Hepatocyte (in vitro differentiated cells): ENCODE data around the gene MTMR12. TPM values are rescaled to one million over a fixed set of nuclear protein-coding genes. Genes with fewer than 3 reads are reported as not detected.

Experiments used
- DNase-seq: peaks from one replicate; pipeline ENCODE4 v3.0.0-alpha.2; 2016; ENCODE audit warnings: low spot score
- H2AFZ ChIP-seq: fragments of 200-600 bp; sonication (generic); 2 replicates; pipeline ENCODE4 v1.6.0; 2016; ENCODE audit warnings: antibody characterized with exemption, mild to moderate bottlenecking
- H3K27ac ChIP-seq: fragments of 200-600 bp; sonication (generic); 2 replicates; pipeline ENCODE4 v1.5.1; 2016; ENCODE audit warnings: mild to moderate bottlenecking
- H3K27me3 ChIP-seq: fragments of 200-600 bp; sonication (generic); 2 replicates; pipeline ENCODE4 v1.6.1; 2016
- H3K36me3 ChIP-seq: fragments of 200-600 bp; sonication (generic); replicated peaks from 2 replicates; pipeline ENCODE4 v1.5.1; 2016; ENCODE audit warnings: low read depth; ENCODE audit not compliant: insufficient read depth
- H3K4me1 ChIP-seq: fragments of 200-600 bp; sonication (generic); 2 replicates; pipeline ENCODE4 v1.5.1; 2016; ENCODE audit warnings: mild to moderate bottlenecking, moderate library complexity; ENCODE audit not compliant: insufficient read depth
- H3K4me2 ChIP-seq: fragments of 200-600 bp; sonication (generic); 2 replicates; pipeline ENCODE4 v1.6.0; 2016
- H3K4me3 ChIP-seq: fragments of 200-600 bp; sonication (generic); 2 replicates; pipeline ENCODE4 v1.5.1; 2016; ENCODE audit warnings: mild to moderate bottlenecking
- H3K79me2 ChIP-seq: fragments of 200-600 bp; sonication (generic); 2 replicates; pipeline ENCODE4 v1.6.0; 2017; ENCODE audit warnings: mild to moderate bottlenecking
- H3K9me2 ChIP-seq: fragments of 200-600 bp; sonication (generic); replicated peaks from 2 replicates; pipeline ENCODE4 v1.6.0; 2017; ENCODE audit warnings: mild to moderate bottlenecking; ENCODE audit not compliant: insufficient read depth
- H3K9me3 ChIP-seq: fragments of 200-600 bp; sonication (generic); 2 replicates; pipeline ENCODE4 v1.5.1; 2016; ENCODE audit warnings: low read depth, mild to moderate bottlenecking
- H4K20me1 ChIP-seq: fragments of 200-600 bp; sonication (generic); 2 replicates; pipeline ENCODE4 v1.6.0; 2016; ENCODE audit warnings: mild to moderate bottlenecking; ENCODE audit not compliant: insufficient read depth, poor library complexity, severe bottlenecking
- CTCF ChIP-seq: fragments of 200-600 bp; sonication (generic); IDR thresholded peaks from 2 replicates; pipeline ENCODE4 v1.5.1; 2016; ENCODE audit warnings: antibody characterized with exemption, mild to moderate bottlenecking; ENCODE audit not compliant: poor library complexity
- EZH2 ChIP-seq: fragments of 200-600 bp; sonication (generic); IDR thresholded peaks from 2 replicates; pipeline ENCODE4 v1.6.1; 2016; ENCODE audit warnings: antibody characterized with exemption, mild to moderate bottlenecking, borderline replicate concordance
- EZH2phosphoT487 ChIP-seq: fragments of 200-600 bp; sonication (generic); IDR thresholded peaks from one replicate; pipeline ENCODE4 v1.6.1; 2018; ENCODE audit warnings: antibody characterized with exemption, mild to moderate bottlenecking, low read depth, moderate library complexity; ENCODE audit not compliant: unreplicated experiment, severe bottlenecking
- WGBS: methylation state at CpG from one replicate; pipeline ENCODE4 v1.1.6; 2016; ENCODE audit warnings: low lambda C conversion rate; ENCODE audit errors: missing lambda C conversion rate; 5-methylcytosine and 5-hydroxymethylcytosine counted together
- polyA plus RNA-seq: library from polyadenylated mRNA; unstranded; fragments of >200 nt; fragmentation: Nextera tagmentation; extraction: Ambion mirVana; gene quantifications from 2 replicates; pipeline ENCODE4 v1.2.1, GENCODE V29; 2016
- total RNA-seq: library from RNA; depleted of rRNA; stranded (reverse); fragments of >200 nt; gene quantifications from 2 replicates; pipeline ENCODE4 v1.2.3, GENCODE V29; 2014

The MTMR12 gene
- total and polyA plus RNA-seq, 2 experiments from 2014 or later, result 11.0 to 19.7 TPM

GRCh38 chr5:32331217-32331934, 18.6 kb upstream of the MTMR12 start:
- no peaks in the 10 kb centered on the region for H3K79me2 ChIP-seq
- H3K4me2 ChIP-seq, result peak overlapping the region; percentile 3
- no peaks in the 10 kb centered on the region for H3K27me3 ChIP-seq
- H3K36me3 ChIP-seq, result no peaks in the 10 kb centered on the region
- DNase-seq, result peak; percentile 36
- no peaks in the 10 kb centered on the region for H3K4me1 ChIP-seq
- no peak overlapping the region for H3K4me3 ChIP-seq
- no peak for TF ChIP-seq EZH2phosphoT487
- TF ChIP-seq CTCF, result no peak
- TF ChIP-seq EZH2, result no peak
- no peak overlapping the region for H2AFZ ChIP-seq
- H3K9me3 ChIP-seq, result no peaks in the 10 kb centered on the region
- H3K27ac ChIP-seq, result peak overlapping the region; percentile 77
- H3K9me2 ChIP-seq, result no peaks in the 10 kb centered on the region
- WGBS, result 48% methylated on average over 11 of the region's 11 CpGs
- H4K20me1 ChIP-seq, result no peaks in the 10 kb centered on the region

- no peaks in the 10 kb centered on the region for H3K79me2 ChIP-seq
- no peaks in the 10 kb centered on the region for H3K36me3 ChIP-seq
- no peaks in the 10 kb centered on the region for H3K9me3 ChIP-seq
- no peaks in the 10 kb centered on the region for H3K9me2 ChIP-seq
- no peaks in the 10 kb centered on the region for H3K4me1 ChIP-seq
- H4K20me1 ChIP-seq, result no peaks in the 10 kb centered on the region
- DNase-seq, result no peak
- TF ChIP-seq EZH2, result no peak
- no peak overlapping the region for H2AFZ ChIP-seq
- peak overlapping the region; percentile 77 for H3K27ac ChIP-seq
- no peak overlapping the region for H3K4me3 ChIP-seq
- no peaks in the 10 kb centered on the region for H3K27me3 ChIP-seq
- no peak overlapping the region for H3K4me2 ChIP-seq
- 83% methylated on average over 11 of the region's 11 CpGs for WGBS
Observed at GRCh38 chr5:32330126-32330971, 17.6 kb upstream of the MTMR12 start.

- DNase-seq, result peak; percentile 71
- H3K27me3 ChIP-seq, result no peaks in the 10 kb centered on the region
- no peaks in the 10 kb centered on the region for H3K36me3 ChIP-seq
- no peak overlapping the region for H3K4me2 ChIP-seq
- no peaks in the 10 kb centered on the region for H3K9me3 ChIP-seq
- H3K4me3 ChIP-seq, result no peak overlapping the region
- TF ChIP-seq EZH2phosphoT487, result no peak
- TF ChIP-seq CTCF, result peak; percentile 60
- no peak for TF ChIP-seq EZH2
- no peaks in the 10 kb centered on the region for H3K9me2 ChIP-seq
- no peak overlapping the region for H3K27ac ChIP-seq
- H4K20me1 ChIP-seq, result no peaks in the 10 kb centered on the region
- WGBS, result 43% methylated on average over 10 of the region's 10 CpGs
- no peaks in the 10 kb centered on the region for H3K79me2 ChIP-seq
- no peak overlapping the region for H2AFZ ChIP-seq
- H3K4me1 ChIP-seq, result no peaks in the 10 kb centered on the region
Observed at GRCh38 chr5:32329395-32329834, 16.7 kb upstream of the MTMR12 start.

- WGBS, result 74% methylated on average over 3 of the region's 3 CpGs
- no peak for DNase-seq
- H3K9me2 ChIP-seq, result no peaks in the 10 kb centered on the region
Observed at GRCh38 chr5:32326216-32326772, 13.6 kb upstream of the MTMR12 start.

More at GRCh38 chr5:32326216-32326772, 13.6 kb upstream of the MTMR12 start:
- no peaks in the 10 kb centered on the region for H3K36me3 ChIP-seq
- no peak overlapping the region for H2AFZ ChIP-seq
- H3K79me2 ChIP-seq, result no peaks in the 10 kb centered on the region
- no peaks in the 10 kb centered on the region for H4K20me1 ChIP-seq
- no peaks in the 10 kb centered on the region for H3K27me3 ChIP-seq
- no peak overlapping the region for H3K4me2 ChIP-seq
- no peak overlapping the region for H3K4me3 ChIP-seq
- no peak for TF ChIP-seq CTCF
- no peak for TF ChIP-seq EZH2phosphoT487
- no peak for TF ChIP-seq EZH2
- H3K4me1 ChIP-seq, result no peaks in the 10 kb centered on the region
- H3K27ac ChIP-seq, result no peak overlapping the region
- H3K9me3 ChIP-seq, result no peaks in the 10 kb centered on the region
